NT2/D1 (cell line): ENCODE results near the gene WDR12.
"Not testable (repeated sequence)": the region's sequence is repeated elsewhere in the genome, so short reads cannot be mapped to it uniquely, and the experiment has no call there.

Source experiments
- SUZ12 ChIP-seq: IDR thresholded peaks from 2 replicates; pipeline ENCODE4 v1.6.1; 2011; ENCODE audit not compliant: insufficient read length, insufficient read depth; ENCODE audit errors: extremely low read depth
- YY1 ChIP-seq: IDR thresholded peaks from 2 replicates; pipeline ENCODE4 v1.6.1; 2011; ENCODE audit not compliant: insufficient read length, insufficient read depth
- ZNF274 ChIP-seq: IDR thresholded peaks from 2 replicates; pipeline ENCODE4 v1.6.1; 2011; ENCODE audit warnings: mild to moderate bottlenecking, low read depth, low read length

DNA sequence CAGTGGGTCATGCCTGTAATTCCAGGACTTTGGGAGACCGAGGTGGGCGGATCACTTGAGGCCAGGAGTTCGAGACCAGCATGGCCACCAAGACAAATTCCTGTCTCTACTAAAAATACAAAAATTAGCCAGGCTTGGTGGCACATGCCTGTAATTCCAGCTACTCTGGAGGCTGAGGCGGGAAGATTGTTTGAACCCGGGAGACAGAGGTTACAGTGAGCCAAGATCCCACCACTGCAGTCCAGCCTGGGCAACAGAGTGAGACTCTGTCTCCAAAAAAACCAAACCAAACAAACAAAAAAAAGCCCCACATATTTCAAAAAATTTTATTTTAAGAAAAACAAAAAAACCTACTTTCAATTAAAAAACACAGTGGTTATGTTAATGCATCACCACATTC lies 1.2 kb downstream of the WDR12 start:
- not testable (repeated sequence) for TF ChIP-seq YY1, ZNF274, SUZ12
